IMR-90 (cell line): ENCODE measurements around the gene FRMPD4.

Source experiments
- POLR2A ChIP-seq: IDR thresholded peaks from 2 replicates; pipeline ENCODE4 v1.6.1; 2012; ENCODE audit warnings: mild to moderate bottlenecking, low read depth, low read length
- TF ChIP-seq, protein P1 (sequence below): conservative IDR thresholded peaks from 2 replicates; pipeline ENCODE4 v1.5.1; 2012; ENCODE audit warnings: mild to moderate bottlenecking, low read depth, low read length, improper control_type of control experiment

GRCh38 chrX:12405306-12405705 is 267.0 kb downstream of the FRMPD4 start:
- TF ChIP-seq, protein P1, sequence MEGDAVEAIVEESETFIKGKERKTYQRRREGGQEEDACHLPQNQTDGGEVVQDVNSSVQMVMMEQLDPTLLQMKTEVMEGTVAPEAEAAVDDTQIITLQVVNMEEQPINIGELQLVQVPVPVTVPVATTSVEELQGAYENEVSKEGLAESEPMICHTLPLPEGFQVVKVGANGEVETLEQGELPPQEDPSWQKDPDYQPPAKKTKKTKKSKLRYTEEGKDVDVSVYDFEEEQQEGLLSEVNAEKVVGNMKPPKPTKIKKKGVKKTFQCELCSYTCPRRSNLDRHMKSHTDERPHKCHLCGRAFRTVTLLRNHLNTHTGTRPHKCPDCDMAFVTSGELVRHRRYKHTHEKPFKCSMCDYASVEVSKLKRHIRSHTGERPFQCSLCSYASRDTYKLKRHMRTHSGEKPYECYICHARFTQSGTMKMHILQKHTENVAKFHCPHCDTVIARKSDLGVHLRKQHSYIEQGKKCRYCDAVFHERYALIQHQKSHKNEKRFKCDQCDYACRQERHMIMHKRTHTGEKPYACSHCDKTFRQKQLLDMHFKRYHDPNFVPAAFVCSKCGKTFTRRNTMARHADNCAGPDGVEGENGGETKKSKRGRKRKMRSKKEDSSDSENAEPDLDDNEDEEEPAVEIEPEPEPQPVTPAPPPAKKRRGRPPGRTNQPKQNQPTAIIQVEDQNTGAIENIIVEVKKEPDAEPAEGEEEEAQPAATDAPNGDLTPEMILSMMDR: no peak
- TF ChIP-seq POLR2A: no peak
